T1000 (cell line): ENCODE data around the gene RRAD.
"Not testable (repeated sequence)": the region's sequence is repeated elsewhere in the genome, so short reads cannot be mapped to it uniquely, and the experiment has no call there.

Experiments
- DNase-seq: peaks from one replicate; lab custom pipeline; 2025; ENCODE audit warnings: mixed read lengths; lab: John Stamatoyannopoulos, UW

The RRAD gene

GRCh38 chr16:66950971-66951790 is 25.8 kb upstream of the RRAD start:
- DNase-seq = no peak

- DNase-seq = no peak
These were observed 25.1 kb upstream of the RRAD start for GRCh38 chr16:66950437-66950836.

- DNase-seq = no peak
These were observed 24.1 kb upstream of the RRAD start for GRCh38 chr16:66949472-66949871.

DNA sequence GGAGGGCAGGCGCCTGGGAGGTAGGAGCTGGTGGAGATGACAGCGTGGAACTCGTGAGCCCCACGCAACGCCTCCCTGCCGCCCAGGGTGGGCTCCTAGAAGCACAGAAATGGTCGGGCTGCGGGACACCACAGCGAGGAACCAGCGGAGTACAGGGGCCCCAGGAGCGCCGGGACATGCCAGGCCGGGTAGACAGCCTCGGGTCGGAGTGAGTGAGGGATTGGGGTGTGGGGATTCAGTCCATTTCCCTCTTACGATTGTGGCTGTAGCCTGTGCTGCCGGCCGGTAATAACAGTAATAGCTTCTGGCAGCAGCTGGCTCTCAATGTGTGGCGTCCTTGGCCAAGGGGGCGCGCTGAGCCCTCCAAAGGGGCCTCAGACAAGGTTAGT is 23.5 kb upstream of the RRAD start:
- no peak for DNase-seq

DNA sequence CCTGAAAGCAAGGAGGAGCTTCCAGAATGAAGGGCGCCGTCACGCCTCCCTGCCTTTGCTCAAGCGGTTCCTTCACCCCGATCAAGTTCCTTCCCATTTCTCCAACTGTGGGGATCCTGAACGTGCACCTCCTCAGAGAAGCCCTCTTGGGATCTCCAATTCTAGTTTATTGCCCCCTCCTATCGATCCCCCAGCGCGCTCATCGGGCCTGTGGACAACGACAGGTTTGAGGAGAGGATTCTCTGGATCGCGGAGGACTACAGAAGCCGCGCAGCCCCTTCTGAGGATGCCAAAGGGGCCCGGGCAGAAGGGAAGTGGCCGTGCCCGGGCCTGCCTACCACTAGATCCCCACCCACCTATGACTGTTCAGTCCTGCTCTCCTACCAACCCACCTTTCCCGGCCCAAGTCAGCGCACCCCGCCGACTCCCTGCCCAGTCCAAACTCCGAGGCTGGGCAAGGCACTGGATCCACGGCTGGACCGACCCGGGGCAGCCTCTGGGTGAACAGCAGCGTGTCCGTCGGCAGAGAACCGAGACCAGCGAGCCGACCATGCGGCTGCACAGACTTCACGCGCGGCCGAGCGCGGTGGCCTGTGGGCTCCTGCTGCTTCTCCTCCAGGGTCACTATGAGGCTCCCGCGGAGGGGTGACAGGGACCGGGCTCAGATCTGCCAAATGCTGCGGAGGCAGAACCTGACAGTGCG is 22.9 kb upstream of the RRAD start:
- no peak for DNase-seq

DNA sequence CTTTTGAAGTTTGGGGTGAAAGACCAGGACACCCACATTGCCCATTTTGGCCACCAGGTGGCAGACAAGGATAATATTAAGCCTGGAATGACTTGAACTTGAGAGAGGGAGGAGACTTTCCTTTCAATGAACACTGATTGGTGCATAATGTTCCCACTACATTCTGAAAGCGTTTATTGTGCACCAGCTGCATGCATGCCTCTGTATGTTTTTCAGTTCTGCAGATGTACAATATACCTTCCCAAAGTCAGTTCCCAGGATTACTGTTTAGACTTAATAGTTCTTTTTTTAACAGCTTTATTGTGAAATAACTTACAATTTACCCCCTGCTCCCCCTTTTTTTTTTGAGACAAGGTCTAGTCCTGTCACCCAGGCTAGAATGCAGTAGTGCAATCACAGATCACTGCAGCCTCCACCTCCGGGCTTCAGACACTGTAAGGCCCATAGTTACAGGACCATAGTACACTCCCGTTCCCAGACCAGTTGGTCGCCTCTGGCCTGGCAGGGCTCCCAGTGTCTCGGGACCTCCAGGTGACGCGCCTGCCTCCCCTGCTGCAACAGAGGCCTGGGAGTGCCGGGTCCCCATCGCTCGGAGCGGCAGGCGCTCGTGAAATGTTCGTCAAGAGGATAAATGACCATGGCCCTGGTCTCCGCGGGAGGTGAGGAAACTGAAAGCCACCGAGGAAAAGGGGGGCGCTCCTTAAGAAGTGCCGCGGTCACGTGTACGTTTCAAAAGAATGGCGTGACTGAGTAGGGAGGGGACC is 22.1 kb upstream of the RRAD start:
- peak; percentile 49 for DNase-seq

- DNase-seq = no peak
These were observed 21.6 kb upstream of the RRAD start for GRCh38 chr16:66946974-66947301.

GRCh38 chr16:66946541-66946940 is 21.2 kb upstream of the RRAD start:
- no peak for DNase-seq

GRCh38 chr16:66945939-66946338 is 20.6 kb upstream of the RRAD start:
- no peak for DNase-seq

- DNase-seq = not testable (repeated sequence)
These were observed 19.6 kb upstream of the RRAD start for GRCh38 chr16:66944971-66945370.

- no peak for DNase-seq
These were observed 18.7 kb upstream of the RRAD start for GRCh38 chr16:66944054-66944441.

DNA sequence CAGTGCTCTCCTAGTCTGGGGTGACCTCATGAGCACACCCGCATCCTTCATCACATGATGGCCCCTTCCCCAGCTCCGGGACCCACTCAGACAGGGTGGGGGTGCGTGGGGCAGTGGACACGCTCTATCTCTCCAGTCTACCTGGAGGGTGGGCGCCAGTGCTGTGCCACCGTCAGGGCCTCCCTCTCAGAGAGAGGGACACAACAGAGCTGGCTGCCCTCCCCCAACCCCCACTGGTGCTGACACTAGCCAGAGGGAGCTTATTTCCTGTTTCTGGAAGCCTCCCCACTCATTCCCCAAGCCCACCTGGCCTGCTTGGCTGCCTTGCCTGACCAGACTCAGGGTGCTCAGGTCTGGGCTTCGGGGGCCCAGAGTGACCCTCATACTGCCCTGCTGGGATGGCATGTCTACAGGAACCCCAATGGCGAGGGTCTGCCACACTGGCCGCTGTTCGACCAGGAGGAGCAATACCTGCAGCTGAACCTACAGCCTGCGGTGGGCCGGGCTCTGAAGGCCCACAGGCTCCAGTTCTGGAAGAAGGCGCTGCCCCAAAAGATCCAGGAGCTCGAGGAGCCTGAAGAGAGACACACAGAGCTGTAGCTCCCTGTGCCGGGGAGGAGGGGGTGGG is 18.2 kb upstream of the RRAD start:
- no peak for DNase-seq

DNA sequence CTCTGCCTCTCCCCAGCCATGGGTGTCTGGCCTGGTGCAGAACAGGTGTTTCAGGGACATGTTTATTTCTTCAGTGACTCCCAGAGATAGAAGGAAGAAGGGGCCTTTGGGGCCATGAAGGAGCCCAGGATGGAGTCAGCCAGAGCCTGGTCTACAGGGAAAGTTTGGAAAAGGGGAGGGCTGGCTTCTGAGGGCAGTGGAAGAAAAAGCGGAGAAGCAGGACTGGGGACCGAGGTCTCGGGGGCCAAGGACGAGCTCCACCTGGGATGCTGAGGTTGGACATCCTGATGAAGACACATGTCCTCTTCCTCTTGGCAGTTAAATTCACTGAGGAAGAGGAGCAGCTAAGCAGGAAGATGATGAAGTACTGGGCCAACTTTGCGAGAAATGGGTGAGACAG is 17.6 kb upstream of the RRAD start:
- no peak for DNase-seq

DNA sequence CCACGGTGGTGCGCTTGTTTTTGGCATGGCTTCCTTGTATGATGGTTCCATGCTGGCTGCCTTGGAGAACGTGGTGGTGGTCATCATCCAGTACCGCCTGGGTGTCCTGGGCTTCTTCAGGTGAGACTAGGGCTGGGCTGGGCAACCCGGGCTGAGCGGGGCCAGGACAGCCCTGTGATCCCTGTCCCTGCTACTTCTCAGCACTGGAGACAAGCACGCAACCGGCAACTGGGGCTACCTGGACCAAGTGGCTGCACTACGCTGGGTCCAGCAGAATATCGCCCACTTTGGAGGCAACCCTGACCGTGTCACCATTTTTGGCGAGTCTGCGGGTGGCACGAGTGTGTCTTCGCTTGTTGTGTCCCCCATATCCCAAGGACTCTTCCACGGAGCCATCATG is 14.9 kb upstream of the RRAD start:
- no peak for DNase-seq

GRCh38 chr16:66939366-66939765 is 14.0 kb upstream of the RRAD start:
- no peak for DNase-seq

GRCh38 chr16:66937725-66938337 is 12.5 kb upstream of the RRAD start:
- no peak for DNase-seq

GRCh38 chr16:66936889-66937554 is 11.7 kb upstream of the RRAD start:
- no peak for DNase-seq

DNA sequence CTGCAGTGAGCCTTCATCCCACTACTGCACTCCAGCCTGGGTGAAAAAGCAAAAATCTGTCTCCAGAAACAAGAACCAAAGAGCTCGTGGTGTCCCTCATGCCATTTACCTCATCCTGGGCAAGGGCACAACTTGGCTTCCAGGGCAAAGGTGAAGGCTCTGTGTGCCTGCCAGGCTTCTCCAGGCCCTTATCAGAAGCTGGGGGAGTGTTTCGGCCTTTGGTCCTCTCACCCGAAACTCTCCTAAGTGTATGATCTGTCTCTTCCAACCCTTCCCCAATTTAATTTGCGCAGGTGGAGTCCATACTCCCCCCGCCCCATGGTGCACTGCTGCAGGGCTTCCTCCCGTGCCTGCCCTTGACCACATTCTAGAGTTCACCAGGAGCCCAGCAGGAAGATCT is 11.1 kb upstream of the RRAD start:
- no peak for DNase-seq

- no peak for DNase-seq
These were observed 10.1 kb upstream of the RRAD start, which contains the start of gene CES2 for GRCh38 chr16:66935314-66936011. Gene CES2, plus strand, starts transcription at chr16:66935516. Its CDS starts 120 bp downstream, at chr16:66935636.

GRCh38 chr16:66934839-66935313 is 9.5 kb upstream of the RRAD start:
- not testable (repeated sequence) for DNase-seq
